Astrocyte (in vitro differentiated cells and primary cell): ENCODE data around the gene CARD9.

Source experiments
- EZH2 ChIP-seq: IDR thresholded peaks from 2 replicates; pipeline ENCODE4 v1.6.1; 2012; ENCODE audit warnings: mild to moderate bottlenecking, low read length, inconsistent platforms; ENCODE audit not compliant: insufficient read depth
- TF ChIP-seq, protein P1 (sequence below): IDR thresholded peaks from 2 replicates; pipeline ENCODE4 v1.5.1; 2011; ENCODE audit warnings: low read depth, mild to moderate bottlenecking, inconsistent platforms, low read length, moderate library complexity; ENCODE audit not compliant: insufficient read depth

DNA sequence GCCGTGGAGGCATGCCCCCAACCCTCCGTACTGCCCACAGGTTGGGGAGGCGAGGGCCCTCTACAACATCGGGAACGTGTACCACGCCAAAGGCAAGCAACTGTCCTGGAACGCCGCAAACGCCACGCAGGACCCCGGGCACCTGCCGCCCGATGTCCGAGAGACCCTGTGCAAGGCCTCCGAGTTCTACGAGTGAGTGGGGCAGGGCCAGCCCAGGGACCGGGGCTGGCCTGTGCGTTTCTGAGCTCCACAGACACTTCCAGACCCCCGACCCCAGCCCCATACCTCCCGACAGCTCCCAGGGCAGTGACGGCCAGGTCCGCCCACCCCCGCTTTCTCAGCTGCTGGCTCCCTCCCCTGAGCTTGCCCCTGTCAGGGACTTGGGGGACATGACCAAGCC lies 36.6 kb downstream of the CARD9 start:
- TF ChIP-seq, protein P1, sequence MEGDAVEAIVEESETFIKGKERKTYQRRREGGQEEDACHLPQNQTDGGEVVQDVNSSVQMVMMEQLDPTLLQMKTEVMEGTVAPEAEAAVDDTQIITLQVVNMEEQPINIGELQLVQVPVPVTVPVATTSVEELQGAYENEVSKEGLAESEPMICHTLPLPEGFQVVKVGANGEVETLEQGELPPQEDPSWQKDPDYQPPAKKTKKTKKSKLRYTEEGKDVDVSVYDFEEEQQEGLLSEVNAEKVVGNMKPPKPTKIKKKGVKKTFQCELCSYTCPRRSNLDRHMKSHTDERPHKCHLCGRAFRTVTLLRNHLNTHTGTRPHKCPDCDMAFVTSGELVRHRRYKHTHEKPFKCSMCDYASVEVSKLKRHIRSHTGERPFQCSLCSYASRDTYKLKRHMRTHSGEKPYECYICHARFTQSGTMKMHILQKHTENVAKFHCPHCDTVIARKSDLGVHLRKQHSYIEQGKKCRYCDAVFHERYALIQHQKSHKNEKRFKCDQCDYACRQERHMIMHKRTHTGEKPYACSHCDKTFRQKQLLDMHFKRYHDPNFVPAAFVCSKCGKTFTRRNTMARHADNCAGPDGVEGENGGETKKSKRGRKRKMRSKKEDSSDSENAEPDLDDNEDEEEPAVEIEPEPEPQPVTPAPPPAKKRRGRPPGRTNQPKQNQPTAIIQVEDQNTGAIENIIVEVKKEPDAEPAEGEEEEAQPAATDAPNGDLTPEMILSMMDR = no peak
- TF ChIP-seq EZH2 = no peak
